ENCODE measurements around the gene PRKCG. TPM values are rescaled to one million over a fixed set of nuclear protein-coding genes. Genes with fewer than 3 reads are reported as not detected.

PRKCG gene
- total and polyA plus RNA-seq, 2 of the 8 experiments (the other 6 are each of a cell fraction or from before 2014, with no cell fraction given): 6.1 to 10.6 TPM

DNA sequence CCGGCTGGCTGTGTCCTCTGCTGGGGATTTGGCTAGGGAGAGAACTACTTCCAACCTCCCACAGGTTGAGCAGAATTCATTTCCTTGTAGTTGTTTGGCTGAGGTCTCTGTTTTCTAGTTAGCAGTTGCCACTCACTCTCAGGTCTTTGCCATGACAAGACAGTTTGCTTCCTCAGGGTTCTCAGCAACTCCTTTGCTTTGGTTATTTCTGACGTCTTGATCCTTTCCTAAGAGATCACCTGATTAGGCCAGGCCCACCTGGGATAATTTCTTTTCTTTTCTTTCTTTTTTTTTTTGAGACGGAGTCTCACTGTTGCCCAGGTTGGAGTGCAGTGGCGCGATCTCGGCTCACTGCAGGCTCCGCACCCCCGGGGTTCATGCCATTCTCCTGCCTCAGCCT is 71.4 kb downstream of the PRKCG start:
- H2BK120ac ChIP-seq (replicated peaks; ENCODE audit: low read depth, low read length): no peak overlapping the region
- H3K23me2 ChIP-seq (ENCODE audit: low read depth, low read length): peaks cover 9% of the 10 kb centered on the region
- H3K14ac ChIP-seq (ENCODE audit: insufficient read length): no peak overlapping the region
- no peak overlapping the region for H3K18ac ChIP-seq (ENCODE audit: extremely low read depth, low read length)
- no peak overlapping the region for H2AK5ac ChIP-seq (ENCODE audit: low read depth, low read length)
- H2BK15ac ChIP-seq (ENCODE audit: low read length): no peak overlapping the region
- H3K9ac ChIP-seq (replicated peaks in 1 of 4; ENCODE audit: extremely low read depth in 1 of 4, low read depth in 3 of 4, low read length in 3 of 4): no peak overlapping the region
- no peak overlapping the region for H4K91ac ChIP-seq (replicated peaks; ENCODE audit: insufficient read length, low read length)
- H3K27ac ChIP-seq (ENCODE audit: low read depth, low read length): no peak overlapping the region
- H3K27me3 ChIP-seq (replicated peaks in 1 of 4; ENCODE audit: control insufficient read depth in 3 of 4, extremely low read depth in 1 of 4, insufficient read depth in 3 of 4, low read length in 3 of 4): no peaks in the 10 kb centered on the region
- H2BK5ac ChIP-seq (ENCODE audit: low read depth, low read length): no peak overlapping the region
- DNase-seq (ENCODE audit: low read depth in 1 of 2, low spot score in 2 of 2) (no peak), FAIRE-seq (no peak)
- H3K4me2 ChIP-seq (ENCODE audit: insufficient read depth in 1 of 2, low read depth in 2 of 2, low read length in 2 of 2): no peak overlapping the region
- H4K8ac ChIP-seq (ENCODE audit: extremely low read depth, insufficient read depth, low read length): no peak overlapping the region
- POLR2A ChIA-PET (ENCODE audit: partially characterized antibody): interaction anchor here (1.2 kb wide), 1 partner anchor 31 kb away, joined by 4 read pairs; no protein-coding TSS in a partner anchor
- no peaks in the 10 kb centered on the region for H3K79me1 ChIP-seq (ENCODE audit: low read depth, low read length)
- H3K36me3 ChIP-seq (ENCODE audit: control insufficient read depth in 2 of 4, insufficient read depth in 4 of 4, low read length in 3 of 4): no peaks in the 10 kb centered on the region; a peak in 1 of 8 replicates
- no peak overlapping the region for H2BK20ac ChIP-seq (ENCODE audit: low read length)
- H3K9me3 ChIP-seq (ENCODE audit: insufficient read depth in 2 of 2, low read depth in 1 of 2, low read length in 1 of 2): no peaks in the 10 kb centered on the region
- peaks cover 5 to 17% (median 14%) of the 10 kb centered on the region in 4 experiments; a peak in 5 of 7 replicates for H3K4me1 ChIP-seq (replicated peaks in 1 of 4; ENCODE audit: control insufficient read depth in 3 of 4, insufficient read depth in 4 of 4, low read length in 3 of 4)
- CTCF ChIA-PET (ENCODE audit: partially characterized antibody): interaction anchor here (1.0 to 3.1 kb wide), 5 partner anchors 9 to 71 kb away, joined by 3 to 12 read pairs (median 4); no protein-coding TSS in a partner anchor
- no peak overlapping the region for H3K56ac ChIP-seq (replicated peaks; ENCODE audit: insufficient read length, low read depth, low read length)
- H3K79me2 ChIP-seq (ENCODE audit: control insufficient read depth in 1 of 2, insufficient read depth in 2 of 2, low read length in 2 of 2): no peaks in the 10 kb centered on the region
- no peak overlapping the region for H4K5ac ChIP-seq (ENCODE audit: insufficient read length, low read depth, low read length)
- no peak overlapping the region for H3K4ac ChIP-seq (replicated peaks; ENCODE audit: insufficient read length, low read depth, low read length)
- H4K20me1 ChIP-seq (replicated peaks in 1 of 2; ENCODE audit: control insufficient read depth in 1 of 2, insufficient read depth in 2 of 2, low read length in 2 of 2): no peaks in the 10 kb centered on the region
- no peak overlapping the region for H2AFZ ChIP-seq (ENCODE audit: low read length)
- no peak overlapping the region for H3K23ac ChIP-seq (ENCODE audit: insufficient read length)
- H3K4me3 ChIP-seq (ENCODE audit: extremely low read depth in 1 of 4, insufficient read depth in 2 of 4, low read depth in 3 of 4, low read length in 4 of 4): no peak overlapping the region
- peak; percentile 56; the same call in 1 of the 2 replicates for TF ChIP-seq KDM1A (IDR thresholded peaks at IDR 0.05; ENCODE audit: borderline replicate concordance, low read length)
- TF ChIP-seq CHD1 (IDR thresholded peaks at IDR 0.05; ENCODE audit: low read depth, low read length): no peak
- WGBS, 2 experiments (ENCODE audit: extremely low coverage in 1 of 2, insufficient coverage in 1 of 2, insufficient read length in 1 of 2, insufficient replicate concordance in 2 of 2, low coverage in 1 of 2, low lambda C conversion rate in 2 of 2, missing lambda C conversion rate in 1 of 2): 92% methylated on average over 8 of the region's 8 CpGs; no CpG with 5 or more reads in 1 of the 2 experiments
- H2BK12ac ChIP-seq (ENCODE audit: low read depth, low read length): no peak overlapping the region

Other genes with a start within 250 kb of the PRKCG start
- gene NLRP12, start 57.9 kb upstream of the PRKCG start, total RNA-seq (2021; fragmentation: NEBNext Ultra II Directional; extraction: Animal tissue kit (Norgen Biotek cat#: 25700)): 1.8 and 1.9 TPM in 2 replicates
- 1.0 and 2.5 TPM in 2 replicates for gene NLRP12, start 57.9 kb upstream of the PRKCG start, polyA plus RNA-seq (2011; rRNA removed)
- gene MYADM, start 14.3 kb upstream of the PRKCG start, total RNA-seq (2021; fragmentation: NEBNext Ultra II Directional; extraction: Animal tissue kit (Norgen Biotek cat#: 25700)): 70.1 and 70.5 TPM in 2 replicates
- 74.2 and 122 TPM in 2 replicates for gene MYADM, start 14.3 kb upstream of the PRKCG start, polyA plus RNA-seq (2011; rRNA removed)
- gene CACNG7, start 27.1 kb downstream of the PRKCG start, total RNA-seq (2021; fragmentation: NEBNext Ultra II Directional; extraction: Animal tissue kit (Norgen Biotek cat#: 25700)): 28.9 and 29.9 TPM in 2 replicates
- gene CACNG7, start 27.1 kb downstream of the PRKCG start, polyA plus RNA-seq (2011; rRNA removed): 69.8 and 127 TPM in 2 replicates
- gene CACNG8, start 80.7 kb downstream of the PRKCG start, total RNA-seq (2021; fragmentation: NEBNext Ultra II Directional; extraction: Animal tissue kit (Norgen Biotek cat#: 25700)): 4.5 and 5.7 TPM in 2 replicates
- gene CACNG8, start 80.7 kb downstream of the PRKCG start, polyA plus RNA-seq (2011; rRNA removed): 0.41 and 0.93 TPM in 2 replicates
- 1.2 and 1.4 TPM in 2 replicates for gene CACNG6, start 109.4 kb downstream of the PRKCG start, total RNA-seq (2021; fragmentation: NEBNext Ultra II Directional; extraction: Animal tissue kit (Norgen Biotek cat#: 25700))
- 1.6 and 2.9 TPM in 2 replicates for gene CACNG6, start 109.4 kb downstream of the PRKCG start, polyA plus RNA-seq (2011; rRNA removed)
- 0.65 TPM in 1 of 2 replicates, not detected in the other for gene VSTM1, start 181.7 kb downstream of the PRKCG start, total RNA-seq (2021; fragmentation: NEBNext Ultra II Directional; extraction: Animal tissue kit (Norgen Biotek cat#: 25700))
- gene VSTM1, start 181.7 kb downstream of the PRKCG start, polyA plus RNA-seq (2011; rRNA removed): 0.12 and 0.17 TPM in 2 replicates
- not detected in 2 replicates for gene TARM1, start 199.2 kb downstream of the PRKCG start, total RNA-seq (2021; fragmentation: NEBNext Ultra II Directional; extraction: Animal tissue kit (Norgen Biotek cat#: 25700))
- gene TARM1, start 199.2 kb downstream of the PRKCG start, polyA plus RNA-seq (2011; rRNA removed): not detected in 2 replicates
- gene OSCAR, start 218.6 kb downstream of the PRKCG start, total RNA-seq (2021; fragmentation: NEBNext Ultra II Directional; extraction: Animal tissue kit (Norgen Biotek cat#: 25700)): 0.90 and 1.1 TPM in 2 replicates
- gene OSCAR, start 218.6 kb downstream of the PRKCG start, polyA plus RNA-seq (2011; rRNA removed): 1.1 and 2.2 TPM in 2 replicates
- gene NDUFA3, start 220.7 kb downstream of the PRKCG start, total RNA-seq (2021; fragmentation: NEBNext Ultra II Directional; extraction: Animal tissue kit (Norgen Biotek cat#: 25700)): 175 and 177 TPM in 2 replicates
- gene NDUFA3, start 220.7 kb downstream of the PRKCG start, polyA plus RNA-seq (2011; rRNA removed): 208 and 294 TPM in 2 replicates
- 17.7 TPM in 2 replicates for gene TFPT, start 233.5 kb downstream of the PRKCG start, total RNA-seq (2021; fragmentation: NEBNext Ultra II Directional; extraction: Animal tissue kit (Norgen Biotek cat#: 25700))
- 10.4 and 17.3 TPM in 2 replicates for gene TFPT, start 233.5 kb downstream of the PRKCG start, polyA plus RNA-seq (2011; rRNA removed)
- gene PRPF31, start 233.6 kb downstream of the PRKCG start, total RNA-seq (2021; fragmentation: NEBNext Ultra II Directional; extraction: Animal tissue kit (Norgen Biotek cat#: 25700)): 89.5 and 97.4 TPM in 2 replicates
- 51.1 and 67.1 TPM in 2 replicates for gene PRPF31, start 233.6 kb downstream of the PRKCG start, polyA plus RNA-seq (2011; rRNA removed)